GM21381 (cell line): ENCODE data around the gene STARD5.
A peak's percentile ranks its signal among the peaks of the same experiment; 100 is the strongest.
"Not testable (repeated sequence)": the region's sequence is repeated elsewhere in the genome, so short reads cannot be mapped to it uniquely, and the experiment has no call there.

Experiments used
- ATAC-seq: cut with Tn5 transposase; IDR thresholded peaks from one replicate; pipeline ENCODE4 v1.9.1; 2021; ENCODE audit warnings: mild to moderate bottlenecking, moderate library complexity; ENCODE audit not compliant: unreplicated experiment

STARD5 gene

GRCh38 chr15:81323944-81324881 is at the start of gene STARD5:
TSS of gene STARD5 (minus strand) at chr15:81324141. CDS start at chr15:81324099, 42 bp downstream.
- peak; percentile 100 for ATAC-seq

GRCh38 chr15:81373176-81373575 is 49.2 kb upstream of the STARD5 start:
- ATAC-seq, result no peak

- no peak for ATAC-seq
Measured at GRCh38 chr15:81372575-81372974, 48.6 kb upstream of the STARD5 start.

GRCh38 chr15:81363718-81364500 is 40.0 kb upstream of the STARD5 start:
- ATAC-seq, result no peak

- no peak for ATAC-seq
Measured at GRCh38 chr15:81363276-81363675, 39.3 kb upstream of the STARD5 start.

- no peak for ATAC-seq
Measured at GRCh38 chr15:81362790-81363189, 38.8 kb upstream of the STARD5 start.

GRCh38 chr15:81361891-81362290 is 38.0 kb upstream of the STARD5 start:
- ATAC-seq, result no peak

GRCh38 chr15:81360491-81360890 is 36.5 kb upstream of the STARD5 start:
- no peak for ATAC-seq

- no peak for ATAC-seq
Measured at GRCh38 chr15:81358248-81358647, 34.3 kb upstream of the STARD5 start.

GRCh38 chr15:81357180-81357686 is 33.3 kb upstream of the STARD5 start:
- no peak for ATAC-seq

- ATAC-seq, result no peak
Measured at GRCh38 chr15:81356252-81356651, 32.3 kb upstream of the STARD5 start.

GRCh38 chr15:81351651-81352050 is 27.7 kb upstream of the STARD5 start:
- ATAC-seq, result no peak

GRCh38 chr15:81349271-81349670 is 25.3 kb upstream of the STARD5 start:
- no peak for ATAC-seq

- ATAC-seq, result not testable (repeated sequence)
Measured at GRCh38 chr15:81348691-81349090, 24.8 kb upstream of the STARD5 start.

- no peak for ATAC-seq
Measured at GRCh38 chr15:81347910-81348309, 24.0 kb upstream of the STARD5 start.

GRCh38 chr15:81346611-81347010 is 22.7 kb upstream of the STARD5 start:
- ATAC-seq, result no peak

GRCh38 chr15:81343371-81343770 is 19.4 kb upstream of the STARD5 start:
- no peak for ATAC-seq

GRCh38 chr15:81341351-81341750 is 17.4 kb upstream of the STARD5 start:
- ATAC-seq, result no peak

- ATAC-seq, result no peak
Measured at GRCh38 chr15:81339851-81340250, 15.9 kb upstream of the STARD5 start.

GRCh38 chr15:81339321-81339720 is 15.4 kb upstream of the STARD5 start:
- no peak for ATAC-seq

- ATAC-seq, result no peak
Measured at GRCh38 chr15:81338170-81339007, 14.4 kb upstream of the STARD5 start.
